Measurements from ENCODE around the gene TSPAN7.

Gene TSPAN7

DNA sequence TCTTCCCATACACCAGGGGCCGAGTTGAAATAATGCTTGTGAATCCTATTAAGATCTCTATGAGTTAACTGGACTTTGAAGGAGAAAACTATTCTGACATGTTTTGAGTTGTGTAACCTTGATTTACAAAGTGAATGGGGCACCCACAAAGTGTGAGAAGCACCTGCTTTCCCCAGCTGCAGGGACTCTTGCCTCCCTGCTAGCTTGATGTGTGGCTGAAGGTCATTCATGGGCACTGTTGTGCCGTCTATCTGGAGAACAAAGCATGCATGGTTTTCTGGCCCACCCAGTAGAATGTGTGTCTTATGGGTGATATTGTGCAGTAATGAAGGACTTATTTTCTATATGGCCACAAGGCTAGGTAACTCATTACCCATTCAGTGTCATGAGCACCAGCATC is 53.1 kb downstream of the TSPAN7 start:
- H3F3A ChIP-seq (ENCODE audit: insufficient read depth, low read length), result no peaks in the 10 kb centered on the region
- H3K4me2 ChIP-seq (ENCODE audit: low read length), result no peak overlapping the region
- no peaks in the 10 kb centered on the region for H3K4me1 ChIP-seq (ENCODE audit: insufficient read depth, low read length, severe bottlenecking)
- H3K4me3 ChIP-seq (ENCODE audit: low read depth, low read length, poor library complexity, severe bottlenecking), result no peak overlapping the region
- no peak overlapping the region for H3K9ac ChIP-seq (ENCODE audit: low read length)
- no peaks in the 10 kb centered on the region for H3K79me2 ChIP-seq (ENCODE audit: insufficient read depth, low read length)
- no peaks in the 10 kb centered on the region for H3K9me2 ChIP-seq (ENCODE audit: low read depth, low read length)
- no peaks in the 10 kb centered on the region for H3K27me3 ChIP-seq (ENCODE audit: insufficient read depth, low read length)
- H2AFZ ChIP-seq (ENCODE audit: low read length), result no peak overlapping the region
- no peaks in the 10 kb centered on the region for H4K20me1 ChIP-seq (ENCODE audit: insufficient read depth, low read length)
- H3K9me3 ChIP-seq (ENCODE audit: low read length), result no peaks in the 10 kb centered on the region
- no peaks in the 10 kb centered on the region for H3K36me3 ChIP-seq (ENCODE audit: insufficient read depth, low read length)
- no peak for TF ChIP-seq EZH2 (IDR thresholded peaks at IDR 0.05; ENCODE audit: borderline replicate concordance, low read length)
- TF ChIP-seq, protein P1, sequence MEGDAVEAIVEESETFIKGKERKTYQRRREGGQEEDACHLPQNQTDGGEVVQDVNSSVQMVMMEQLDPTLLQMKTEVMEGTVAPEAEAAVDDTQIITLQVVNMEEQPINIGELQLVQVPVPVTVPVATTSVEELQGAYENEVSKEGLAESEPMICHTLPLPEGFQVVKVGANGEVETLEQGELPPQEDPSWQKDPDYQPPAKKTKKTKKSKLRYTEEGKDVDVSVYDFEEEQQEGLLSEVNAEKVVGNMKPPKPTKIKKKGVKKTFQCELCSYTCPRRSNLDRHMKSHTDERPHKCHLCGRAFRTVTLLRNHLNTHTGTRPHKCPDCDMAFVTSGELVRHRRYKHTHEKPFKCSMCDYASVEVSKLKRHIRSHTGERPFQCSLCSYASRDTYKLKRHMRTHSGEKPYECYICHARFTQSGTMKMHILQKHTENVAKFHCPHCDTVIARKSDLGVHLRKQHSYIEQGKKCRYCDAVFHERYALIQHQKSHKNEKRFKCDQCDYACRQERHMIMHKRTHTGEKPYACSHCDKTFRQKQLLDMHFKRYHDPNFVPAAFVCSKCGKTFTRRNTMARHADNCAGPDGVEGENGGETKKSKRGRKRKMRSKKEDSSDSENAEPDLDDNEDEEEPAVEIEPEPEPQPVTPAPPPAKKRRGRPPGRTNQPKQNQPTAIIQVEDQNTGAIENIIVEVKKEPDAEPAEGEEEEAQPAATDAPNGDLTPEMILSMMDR (IDR thresholded peaks at IDR 0.05; ENCODE audit: low read length), result no peak
- H3K27ac ChIP-seq (ENCODE audit: low read depth, low read length, poor library complexity, severe bottlenecking), result no peak overlapping the region

DNA sequence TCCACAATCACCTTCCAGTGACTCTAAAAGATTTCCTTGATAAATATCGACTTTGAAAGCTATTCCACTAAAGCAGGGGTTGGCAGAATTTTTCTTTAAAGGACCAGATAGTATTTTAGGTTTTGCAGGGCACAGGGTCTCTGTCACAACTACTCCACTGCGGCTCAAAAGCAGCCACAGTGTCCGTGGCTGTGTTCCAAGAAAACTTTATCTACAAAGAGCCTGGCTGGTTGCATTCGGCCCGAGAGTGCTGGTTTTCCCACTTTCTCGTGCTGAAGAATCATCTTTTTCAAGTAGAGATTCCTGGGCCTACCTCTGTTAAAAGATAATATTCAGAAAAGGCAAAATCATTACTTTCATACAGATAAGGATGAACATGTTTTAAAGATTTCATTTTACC is 55.6 kb downstream of the TSPAN7 start:
- no peak overlapping the region for H2AFZ ChIP-seq (ENCODE audit: low read length)
- H3K9me2 ChIP-seq (ENCODE audit: low read depth, low read length), result no peaks in the 10 kb centered on the region
- H3K9ac ChIP-seq (ENCODE audit: low read length), result no peak overlapping the region
- no peak for TF ChIP-seq EZH2 (IDR thresholded peaks at IDR 0.05; ENCODE audit: borderline replicate concordance, low read length)
- TF ChIP-seq, protein P1 (IDR thresholded peaks at IDR 0.05; ENCODE audit: low read length), result no peak
- no peak overlapping the region for H3K4me2 ChIP-seq (ENCODE audit: low read length)
- no peaks in the 10 kb centered on the region for H3K36me3 ChIP-seq (ENCODE audit: insufficient read depth, low read length)
- no peaks in the 10 kb centered on the region for H3F3A ChIP-seq (ENCODE audit: insufficient read depth, low read length)
- H4K20me1 ChIP-seq (ENCODE audit: insufficient read depth, low read length), result no peaks in the 10 kb centered on the region
- no peak overlapping the region for H3K4me3 ChIP-seq (ENCODE audit: low read depth, low read length, poor library complexity, severe bottlenecking)
- H3K4me1 ChIP-seq (ENCODE audit: insufficient read depth, low read length, severe bottlenecking), result no peaks in the 10 kb centered on the region
- no peaks in the 10 kb centered on the region for H3K27me3 ChIP-seq (ENCODE audit: insufficient read depth, low read length)
- no peaks in the 10 kb centered on the region for H3K9me3 ChIP-seq (ENCODE audit: low read length)
- H3K27ac ChIP-seq (ENCODE audit: low read depth, low read length, poor library complexity, severe bottlenecking), result no peak overlapping the region
- H3K79me2 ChIP-seq (ENCODE audit: insufficient read depth, low read length), result no peaks in the 10 kb centered on the region

DNA sequence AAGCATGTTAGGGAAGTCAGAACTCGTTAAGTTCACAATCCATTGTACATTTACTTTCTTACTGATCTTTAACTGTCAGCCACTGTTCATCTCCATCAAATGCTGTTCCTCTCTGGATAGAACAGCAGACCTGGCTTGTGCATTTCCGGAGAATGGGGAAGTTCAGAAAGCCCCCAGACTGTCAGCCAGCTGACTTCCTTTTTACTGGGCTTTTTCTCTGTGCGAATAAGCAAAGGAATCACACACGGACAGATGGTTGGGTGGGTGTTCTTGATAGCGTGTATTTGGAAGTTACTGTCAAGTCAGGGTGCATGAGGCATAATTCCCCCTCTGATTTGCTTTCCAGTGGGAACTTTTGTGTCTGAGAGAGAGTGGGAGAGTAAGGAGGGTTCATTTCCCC is 56.8 kb downstream of the TSPAN7 start:
- Histone ChIP-seq H3K4me2 (ENCODE audit: low read length) (no peak overlapping the region), H4K20me1 (ENCODE audit: insufficient read depth, low read length) (no peaks in the 10 kb centered on the region)

More for the DNA sequence above, 56.8 kb downstream of the TSPAN7 start:
- Histone ChIP-seq H2AFZ (ENCODE audit: low read length) (no peak overlapping the region), H3K9me2 (ENCODE audit: low read depth, low read length) (no peaks in the 10 kb centered on the region), H3K27ac (ENCODE audit: low read depth, low read length, poor library complexity, severe bottlenecking) (no peak overlapping the region), H3K4me1 (ENCODE audit: insufficient read depth, low read length, severe bottlenecking) (no peaks in the 10 kb centered on the region), H3K36me3 (ENCODE audit: insufficient read depth, low read length) (no peaks in the 10 kb centered on the region), H3K9ac (ENCODE audit: low read length) (no peak overlapping the region), H3K79me2 (ENCODE audit: insufficient read depth, low read length) (no peaks in the 10 kb centered on the region), H3K9me3 (ENCODE audit: low read length) (no peaks in the 10 kb centered on the region), H3K27me3 (ENCODE audit: insufficient read depth, low read length) (no peaks in the 10 kb centered on the region), H3K4me3 (ENCODE audit: low read depth, low read length, poor library complexity, severe bottlenecking) (no peak overlapping the region), H3F3A (ENCODE audit: insufficient read depth, low read length) (no peaks in the 10 kb centered on the region)
- TF ChIP-seq EZH2 (IDR thresholded peaks at IDR 0.05; ENCODE audit: borderline replicate concordance, low read length), result no peak
- TF ChIP-seq, protein P1 (IDR thresholded peaks at IDR 0.05; ENCODE audit: low read length), result no peak
